ENCODE results near the gene STAM. TPM values are rescaled to one million over a fixed set of nuclear protein-coding genes. Genes with fewer than 3 reads are reported as not detected.
"Not testable (repeated sequence)": the region's sequence is repeated elsewhere in the genome, so short reads cannot be mapped to it uniquely, and the experiment has no call there.

Gene STAM
- total and polyA plus RNA-seq, 7 donors: 5.4 to 19.3 (median 13.7) TPM

- 63 to 76% methylated on average over 1 of the region's 1 CpG for WGBS, 2 donors
- no peaks in the 10 kb centered on the region for H3K4me1 ChIP-seq
- H3K36me3 ChIP-seq: no peaks in the 10 kb centered on the region
- intact Hi-C loops (cut with DNase I): no loop called here
- DNase-seq: no peak
- H3K4me3 ChIP-seq: no peak overlapping the region
- no peak overlapping the region for H3K27ac ChIP-seq
- no peaks in the 10 kb centered on the region for H3K27me3 ChIP-seq
- no peaks in the 10 kb centered on the region for H3K9me3 ChIP-seq
- TF ChIP-seq POLR2A (IDR thresholded peaks at IDR 0.05) (no peak), EP300 (IDR thresholded peaks at IDR 0.05) (no peak), POLR2AphosphoS5 (IDR thresholded peaks at IDR 0.05) (no peak), CTCF (IDR thresholded peaks at IDR 0.05) (no peak)
These were observed 17.3 kb upstream of the STAM start for GRCh38 chr10:17626656-17627055.

GRCh38 chr10:17632590-17632989 lies 11.4 kb upstream of the STAM start:
- H3K36me3 ChIP-seq; DNase-seq; H3K27ac ChIP-seq; intact Hi-C loops (cut with DNase I); H3K27me3 ChIP-seq; H3K4me3 ChIP-seq; H3K4me1 ChIP-seq; H3K9me3 ChIP-seq: not testable (repeated sequence)
- 79 to 85% methylated on average over 8 of the region's 8 CpGs for WGBS, 2 donors

- no peaks in the 10 kb centered on the region for H3K4me1 ChIP-seq
- TF ChIP-seq POLR2AphosphoS5 (IDR thresholded peaks at IDR 0.05): no peak
- H3K9me3 ChIP-seq: no peaks in the 10 kb centered on the region
- H3K36me3 ChIP-seq: no peaks in the 10 kb centered on the region
- 91 to 94% methylated on average over 1 of the region's 1 CpG for whole genome bisulfite sequencing, 2 donors
- H3K27me3 ChIP-seq: no peaks in the 10 kb centered on the region
- H3K27ac ChIP-seq: no peak overlapping the region
- DNase-seq: no peak
- intact Hi-C loops (cut with DNase I): no loop called here
- no peak overlapping the region for H3K4me3 ChIP-seq
These were observed 10.6 kb upstream of the STAM start for GRCh38 chr10:17633353-17633752.

GRCh38 chr10:17637869-17638268 lies 6.1 kb upstream of the STAM start:
- peaks cover 0 to 6% (median 3%) of the 10 kb centered on the region in 4 donors for H3K4me1 ChIP-seq
- WGBS, 2 donors: 93 to 98% methylated on average over 5 of the region's 5 CpGs
- no peak overlapping the region for H3K4me3 ChIP-seq
- intact Hi-C loops (cut with DNase I): no loop called here
- TF ChIP-seq POLR2AphosphoS5 (IDR thresholded peaks at IDR 0.05) (no peak), CTCF (IDR thresholded peaks at IDR 0.05) (no peak), POLR2A (IDR thresholded peaks at IDR 0.05) (no peak), EP300 (IDR thresholded peaks at IDR 0.05) (no peak)
- no peak for DNase-seq
- no peaks in the 10 kb centered on the region for H3K36me3 ChIP-seq
- H3K27ac ChIP-seq: no peak overlapping the region
- no peaks in the 10 kb centered on the region for H3K27me3 ChIP-seq
- H3K9me3 ChIP-seq: no peaks in the 10 kb centered on the region

GRCh38 chr10:17640331-17640816 lies 3.6 kb upstream of the STAM start:
- TF ChIP-seq EP300 (IDR thresholded peaks at IDR 0.05): no peak
- TF ChIP-seq POLR2AphosphoS5 (IDR thresholded peaks at IDR 0.05): no peak
- TF ChIP-seq POLR2A (IDR thresholded peaks at IDR 0.05): no peak
- TF ChIP-seq CTCF (IDR thresholded peaks at IDR 0.05): no peak
- H3K36me3 ChIP-seq: no peaks in the 10 kb centered on the region
- H3K9me3 ChIP-seq: no peaks in the 10 kb centered on the region
- H3K4me3 ChIP-seq: no peak overlapping the region
- DNase-seq: no peak
- no peak overlapping the region for H3K27ac ChIP-seq
- peaks cover 0 to 19% (median 15%) of the 10 kb centered on the region in 4 donors for H3K4me1 ChIP-seq
- 96 to 98% methylated on average over 4 of the region's 4 CpGs for WGBS, 2 donors
- intact Hi-C loops (cut with DNase I): loop anchor here (5.0 kb wide), 1 partner anchor 33 kb away; no protein-coding TSS in a partner anchor
- no peaks in the 10 kb centered on the region for H3K27me3 ChIP-seq

GRCh38 chr10:17643339-17643754 lies 604 bp upstream of the STAM start:
- Histone ChIP-seq H3K4me3 (peak overlapping the region; percentile 59 to 73 (median 69)), H3K4me1 (peaks cover 0 to 43% (median 31%) of the 10 kb centered on the region in 4 donors), H3K27ac (peak overlapping the region; percentile 86 to 97 (median 91)), H3K9me3 (no peaks in the 10 kb centered on the region), H3K36me3 (no peaks in the 10 kb centered on the region), H3K27me3 (no peaks in the 10 kb centered on the region)
- DNase-seq: peak; percentile 80
- TF ChIP-seq POLR2AphosphoS5 (IDR thresholded peaks at IDR 0.05) (no peak), CTCF (IDR thresholded peaks at IDR 0.05) (no peak), POLR2A (IDR thresholded peaks at IDR 0.05) (no peak), EP300 (IDR thresholded peaks at IDR 0.05) (no peak)
- intact Hi-C loops (cut with DNase I): loop anchor here (5.0 kb wide), 1 partner anchor 36 kb away; no protein-coding TSS in a partner anchor
- whole genome bisulfite sequencing, 2 donors: 0 to 1% methylated on average over 13 of the region's 13 CpGs
